Thyroid gland (tissue), 4 donors: ENCODE data around the gene RAB3GAP1. TPM values are rescaled to one million over a fixed set of nuclear protein-coding genes. Genes with fewer than 3 reads are reported as not detected.

Experiments
- DNase-seq, 2 donors: peaks; one replicate each; pipeline ENCODE4 v3.0.0-alpha.2; 2019
- H3K27ac ChIP-seq, 3 donors: fragments of 200-600 bp; sonication (generic); 1 replicate in 2 of 3; 2 replicates in 1 of 3; pipeline ENCODE4 v1.5.1; 2016 to 2019; ENCODE audit warnings: mild to moderate bottlenecking in 1 of 3, moderate library complexity in 1 of 3
- H3K27me3 ChIP-seq: fragments of 200-600 bp; sonication (generic); one replicate; pipeline ENCODE4 v1.5.1; 2019
- H3K36me3 ChIP-seq, 2 donors: fragments of 200-600 bp; sonication (generic); one replicate each; pipeline ENCODE4 v1.5.1; 2016 to 2019
- H3K4me1 ChIP-seq, 2 donors: fragments of 200-600 bp; sonication (generic); one replicate each; pipeline ENCODE4 v1.5.1; 2017 to 2019
- H3K4me3 ChIP-seq, 3 donors: fragments of 200-600 bp; sonication (generic); replicated peaks in 1 of 3; 1 replicate in 2 of 3; 2 replicates in 1 of 3; pipeline ENCODE4 v1.5.1; 2016; ENCODE audit warnings: mild to moderate bottlenecking in 1 of 3
- H3K9me3 ChIP-seq: fragments of 200-600 bp; sonication (generic); one replicate; pipeline ENCODE4 v1.5.1; 2017
- POLR2A ChIP-seq, 2 donors: fragments of 450-650 bp; IDR thresholded peaks; one replicate each; pipeline ENCODE4 v1.6.1; 2017; ENCODE audit warnings: antibody characterized with exemption in 2 of 2, mild to moderate bottlenecking in 2 of 2, moderate library complexity in 1 of 2
- WGBS, 2 donors: methylation state at CpG; one replicate each; pipeline ENCODE4 v1.1.5; 2017; 5-methylcytosine and 5-hydroxymethylcytosine counted together
- intact Hi-C: fragments of 100-400 bp; cut with DNase I; formaldehyde crosslinking; loops from one replicate; pipeline ENCODE4 v1.15.1; 2023
- total RNA-seq, 4 donors: library from RNA; depleted of rRNA; stranded (reverse); fragments of >200 nt; gene quantifications; one replicate each; pipeline ENCODE4 v1.2.3, GENCODE V29; 2016
- TF ChIP-seq, protein P1 (sequence below), 6 experiments: fragments of 200-600 bp in 3 of 6; fragments of 450-650 bp in 3 of 6; sonication (generic) in 3 of 6; IDR thresholded peaks; one replicate each; pipeline ENCODE4 v1.5.1; 2016 to 2019; ENCODE audit warnings: antibody characterized with exemption in 6 of 6, mild to moderate bottlenecking in 2 of 6, inconsistent platforms in 1 of 6, moderate library complexity in 1 of 6

Gene RAB3GAP1
- total RNA-seq, 4 donors from 2014 or later, result 53.0 to 74.5 (median 54.3) TPM

- Histone ChIP-seq H3K9me3 (no peaks in the 10 kb centered on the region), H3K36me3 (peaks cover 13 to 19% of the 10 kb centered on the region in 2 donors), H3K27me3 (no peaks in the 10 kb centered on the region), H3K4me1 (peaks cover 18 to 21% of the 10 kb centered on the region in 2 donors), H3K27ac (no peak overlapping the region), H3K4me3 (no peak overlapping the region)
- no peak for DNase-seq
- TF ChIP-seq, protein P1, sequence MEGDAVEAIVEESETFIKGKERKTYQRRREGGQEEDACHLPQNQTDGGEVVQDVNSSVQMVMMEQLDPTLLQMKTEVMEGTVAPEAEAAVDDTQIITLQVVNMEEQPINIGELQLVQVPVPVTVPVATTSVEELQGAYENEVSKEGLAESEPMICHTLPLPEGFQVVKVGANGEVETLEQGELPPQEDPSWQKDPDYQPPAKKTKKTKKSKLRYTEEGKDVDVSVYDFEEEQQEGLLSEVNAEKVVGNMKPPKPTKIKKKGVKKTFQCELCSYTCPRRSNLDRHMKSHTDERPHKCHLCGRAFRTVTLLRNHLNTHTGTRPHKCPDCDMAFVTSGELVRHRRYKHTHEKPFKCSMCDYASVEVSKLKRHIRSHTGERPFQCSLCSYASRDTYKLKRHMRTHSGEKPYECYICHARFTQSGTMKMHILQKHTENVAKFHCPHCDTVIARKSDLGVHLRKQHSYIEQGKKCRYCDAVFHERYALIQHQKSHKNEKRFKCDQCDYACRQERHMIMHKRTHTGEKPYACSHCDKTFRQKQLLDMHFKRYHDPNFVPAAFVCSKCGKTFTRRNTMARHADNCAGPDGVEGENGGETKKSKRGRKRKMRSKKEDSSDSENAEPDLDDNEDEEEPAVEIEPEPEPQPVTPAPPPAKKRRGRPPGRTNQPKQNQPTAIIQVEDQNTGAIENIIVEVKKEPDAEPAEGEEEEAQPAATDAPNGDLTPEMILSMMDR (IDR thresholded peaks at IDR 0.05), result no peak
- TF ChIP-seq POLR2A (IDR thresholded peaks at IDR 0.05), result no peak
- WGBS, 2 donors, result 100% methylated on average over 1 of the region's 1 CpG
- intact Hi-C loops, result no loop called here
Observed at GRCh38 chr2:135152361-135152760, 100.3 kb downstream of the RAB3GAP1 start.

DNA sequence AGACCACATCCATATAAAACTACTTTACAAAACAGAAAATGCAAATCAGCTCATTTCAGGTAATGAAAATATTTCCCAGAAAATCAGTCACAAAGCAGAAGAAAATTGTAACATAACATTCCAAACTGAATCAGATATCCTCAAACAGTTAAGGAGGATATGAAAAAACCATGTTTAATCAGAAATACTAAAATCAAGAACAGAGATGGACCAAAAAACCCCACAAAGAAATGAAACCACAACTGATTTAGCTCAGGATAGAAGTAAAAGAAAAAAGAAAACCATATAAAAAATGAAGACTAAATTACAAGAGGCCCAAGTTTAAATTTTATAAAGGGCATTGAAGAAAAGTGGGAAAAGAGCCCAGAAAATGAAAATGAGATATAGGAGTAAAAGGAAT, 102.9 kb downstream of the RAB3GAP1 start:
- intact Hi-C loops, result no loop called here
- Histone ChIP-seq H3K27ac (no peak overlapping the region), H3K4me1 (peaks cover 13 to 17% of the 10 kb centered on the region in 2 donors), H3K27me3 (no peaks in the 10 kb centered on the region), H3K4me3 (no peak overlapping the region), H3K9me3 (no peaks in the 10 kb centered on the region), H3K36me3 (peaks cover 13 to 19% of the 10 kb centered on the region in 2 donors)
- no peak for TF ChIP-seq POLR2A (IDR thresholded peaks at IDR 0.05)
- TF ChIP-seq, protein P1 (IDR thresholded peaks at IDR 0.05), result no peak
- no peak for DNase-seq

DNA sequence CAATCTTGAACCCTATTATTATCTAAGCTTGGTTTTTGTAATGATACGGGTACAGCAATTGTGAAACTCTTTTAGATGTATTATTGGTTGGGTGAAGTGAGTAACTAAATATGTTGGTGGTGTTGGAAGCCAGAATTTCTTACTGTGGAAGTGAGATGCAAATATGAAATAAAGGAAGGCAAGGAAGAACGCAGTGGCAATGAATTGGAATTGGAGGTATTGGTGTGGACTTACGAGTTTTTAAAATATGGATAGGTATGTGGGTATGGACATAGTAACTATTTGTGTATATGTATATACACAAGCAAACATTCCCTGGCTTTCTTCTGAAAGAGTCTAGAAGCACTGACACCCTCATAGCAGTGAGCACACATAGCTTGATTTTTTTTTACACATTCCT, 105.8 kb downstream of the RAB3GAP1 start:
- intact Hi-C loops, result no loop called here
- Histone ChIP-seq H3K9me3 (no peaks in the 10 kb centered on the region), H3K4me3 (no peak overlapping the region), H3K27ac (no peak overlapping the region), H3K27me3 (no peaks in the 10 kb centered on the region), H3K4me1 (no peaks in the 10 kb centered on the region), H3K36me3 (peaks cover 13% of the 10 kb centered on the region in 2 donors)
- DNase-seq, result no peak
- 77 to 93% methylated on average over 3 of the region's 3 CpGs for WGBS, 2 donors
- TF ChIP-seq, protein P1 (IDR thresholded peaks at IDR 0.05), result no peak
- TF ChIP-seq POLR2A (IDR thresholded peaks at IDR 0.05), result no peak

- DNase-seq, result no peak
- Histone ChIP-seq H3K27me3 (no peaks in the 10 kb centered on the region), H3K27ac (no peak overlapping the region), H3K36me3 (peaks cover 6 to 7% of the 10 kb centered on the region in 2 donors), H3K9me3 (no peaks in the 10 kb centered on the region), H3K4me3 (no peak overlapping the region), H3K4me1 (no peaks in the 10 kb centered on the region)
- 100% methylated on average over 2 of the region's 2 CpGs for WGBS, 2 donors
- TF ChIP-seq POLR2A (IDR thresholded peaks at IDR 0.05), result no peak
- TF ChIP-seq, protein P1 (IDR thresholded peaks at IDR 0.05), result no peak
- intact Hi-C loops, result no loop called here
Observed at GRCh38 chr2:135159191-135159590, 107.1 kb downstream of the RAB3GAP1 start.

DNA sequence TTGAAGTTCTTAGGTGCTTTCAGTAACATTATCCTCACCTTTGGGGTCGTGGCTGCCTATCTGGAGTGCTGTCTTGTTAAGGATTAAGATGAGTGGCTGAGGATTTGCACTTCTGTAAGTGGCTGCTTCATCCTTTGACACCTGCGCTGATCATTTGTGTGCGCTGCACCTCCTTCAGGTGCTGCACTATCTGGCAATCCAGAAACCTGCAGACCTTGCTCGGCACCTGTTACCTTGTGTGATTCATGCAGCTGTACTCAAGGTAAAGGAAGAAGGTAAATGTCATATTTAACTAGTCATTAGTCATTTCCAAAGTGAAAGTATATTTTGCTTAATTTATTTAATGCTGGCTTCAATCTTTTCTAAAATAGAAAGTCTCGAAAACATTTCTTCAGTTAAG, 110.3 kb downstream of the RAB3GAP1 start:
- Histone ChIP-seq H3K4me3 (no peak overlapping the region), H3K27me3 (no peaks in the 10 kb centered on the region), H3K36me3 (peaks cover 2 to 8% of the 10 kb centered on the region in 2 donors), H3K4me1 (no peaks in the 10 kb centered on the region), H3K27ac (no peak overlapping the region), H3K9me3 (no peaks in the 10 kb centered on the region)
- 91 to 96% methylated on average over 5 of the region's 5 CpGs for whole genome bisulfite sequencing, 2 donors
- no peak for DNase-seq
- TF ChIP-seq, protein P1 (IDR thresholded peaks at IDR 0.05), result no peak
- no peak for TF ChIP-seq POLR2A (IDR thresholded peaks at IDR 0.05)
- intact Hi-C loops, result no loop called here
